ENCODE measurements around the gene ROPN1L. TPM values are rescaled to one million over a fixed set of nuclear protein-coding genes. Genes with fewer than 3 reads are reported as not detected.

The ROPN1L gene
- polyA plus RNA-seq, 1 experiment, result 0.54 TPM

DNA sequence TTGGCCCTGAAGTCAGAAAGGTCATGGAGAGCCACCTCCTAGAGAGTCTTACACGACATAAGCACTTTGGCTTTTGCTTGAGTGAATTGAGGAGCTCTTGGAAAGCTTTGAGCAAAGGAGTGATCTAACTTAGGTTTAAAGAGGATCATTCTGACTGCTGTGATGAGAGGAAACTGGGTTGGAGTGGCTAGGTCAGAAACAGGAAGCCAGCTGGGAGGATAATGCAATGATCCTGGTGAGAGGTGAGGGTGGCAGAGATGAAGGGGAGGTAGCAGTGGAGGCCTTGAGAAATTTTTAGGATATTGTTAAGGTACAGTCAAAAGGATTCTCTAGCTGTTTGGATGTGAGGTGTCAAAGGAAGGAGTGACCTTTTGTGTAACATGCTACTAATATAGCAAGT is 32.2 kb upstream of the ROPN1L start:
- ChIA-PET CTCF (interaction anchor here (0.8 to 1.6 kb wide), 2 partner anchors 9 to 13 kb away, joined by 3 to 4 read pairs; no protein-coding TSS in a partner anchor), POLR2A (no interaction called here)
- no peak overlapping the region for H3K4me3 ChIP-seq (ENCODE audit: low read depth, low read length)
- no peak for DNase-seq (ENCODE audit: low read depth)
- TF ChIP-seq, protein P1, sequence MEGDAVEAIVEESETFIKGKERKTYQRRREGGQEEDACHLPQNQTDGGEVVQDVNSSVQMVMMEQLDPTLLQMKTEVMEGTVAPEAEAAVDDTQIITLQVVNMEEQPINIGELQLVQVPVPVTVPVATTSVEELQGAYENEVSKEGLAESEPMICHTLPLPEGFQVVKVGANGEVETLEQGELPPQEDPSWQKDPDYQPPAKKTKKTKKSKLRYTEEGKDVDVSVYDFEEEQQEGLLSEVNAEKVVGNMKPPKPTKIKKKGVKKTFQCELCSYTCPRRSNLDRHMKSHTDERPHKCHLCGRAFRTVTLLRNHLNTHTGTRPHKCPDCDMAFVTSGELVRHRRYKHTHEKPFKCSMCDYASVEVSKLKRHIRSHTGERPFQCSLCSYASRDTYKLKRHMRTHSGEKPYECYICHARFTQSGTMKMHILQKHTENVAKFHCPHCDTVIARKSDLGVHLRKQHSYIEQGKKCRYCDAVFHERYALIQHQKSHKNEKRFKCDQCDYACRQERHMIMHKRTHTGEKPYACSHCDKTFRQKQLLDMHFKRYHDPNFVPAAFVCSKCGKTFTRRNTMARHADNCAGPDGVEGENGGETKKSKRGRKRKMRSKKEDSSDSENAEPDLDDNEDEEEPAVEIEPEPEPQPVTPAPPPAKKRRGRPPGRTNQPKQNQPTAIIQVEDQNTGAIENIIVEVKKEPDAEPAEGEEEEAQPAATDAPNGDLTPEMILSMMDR (IDR thresholded peaks at IDR 0.05; ENCODE audit: insufficient read depth, low read depth, low read length), result no peak
- no peaks in the 10 kb centered on the region for H3K27me3 ChIP-seq (ENCODE audit: control insufficient read depth, insufficient read depth, low read length)
- H3K36me3 ChIP-seq (ENCODE audit: control insufficient read depth, insufficient read depth, low read length), result peaks cover 32% of the 10 kb centered on the region

DNA sequence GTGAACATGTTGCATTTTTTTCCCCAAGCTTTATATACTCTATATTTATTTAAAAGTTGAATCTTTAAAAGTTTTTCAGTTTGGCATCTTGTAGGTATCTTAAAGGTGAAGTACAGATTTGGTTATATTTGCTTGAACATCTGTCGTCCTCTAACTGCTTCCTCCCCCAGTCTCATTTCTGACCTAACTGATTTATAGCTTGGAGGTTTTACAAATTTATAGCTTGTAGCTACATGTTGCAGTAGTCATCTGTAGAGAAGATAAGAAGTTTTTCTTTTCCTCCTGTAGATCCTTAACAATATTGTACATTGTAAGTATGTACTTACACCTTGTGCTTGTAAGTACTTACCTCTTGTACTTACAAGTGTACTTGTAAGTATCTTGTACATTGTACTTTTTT is 31.0 kb upstream of the ROPN1L start:
- no peak for DNase-seq (ENCODE audit: low read depth)
- ChIA-PET CTCF (interaction anchor here (0.7 to 1.6 kb wide), 2 partner anchors 12 to 33 kb away, joined by 3 to 4 read pairs; no protein-coding TSS in a partner anchor), POLR2A (no interaction called here)
- no peak overlapping the region for H3K4me3 ChIP-seq (ENCODE audit: low read depth, low read length)
- H3K36me3 ChIP-seq (ENCODE audit: control insufficient read depth, insufficient read depth, low read length), result peaks cover 32% of the 10 kb centered on the region
- TF ChIP-seq, protein P1 (IDR thresholded peaks at IDR 0.05; ENCODE audit: insufficient read depth, low read depth, low read length), result no peak
- H3K27me3 ChIP-seq (ENCODE audit: control insufficient read depth, insufficient read depth, low read length), result no peaks in the 10 kb centered on the region

DNA sequence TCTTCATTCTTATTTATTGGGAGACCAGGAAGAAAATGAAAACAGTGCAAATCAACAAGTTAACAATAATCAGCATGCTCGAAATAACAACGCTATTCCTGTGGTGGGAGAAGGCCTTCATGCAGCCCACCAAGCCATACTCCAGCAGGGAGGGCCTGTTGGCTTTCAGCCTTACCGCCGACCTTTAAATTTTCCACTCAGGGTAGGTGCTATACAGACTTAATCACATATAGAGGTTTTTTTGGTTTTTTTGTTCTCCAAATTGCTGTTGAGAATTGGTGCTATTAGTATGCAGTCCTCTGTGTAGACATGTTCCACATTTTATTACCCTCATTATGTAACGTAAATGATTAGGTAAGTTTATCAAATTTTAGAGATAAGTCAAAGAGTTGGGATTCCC is 30.3 kb upstream of the ROPN1L start:
- POLR2A ChIA-PET, result no interaction called here
- peaks cover 28% of the 10 kb centered on the region for H3K36me3 ChIP-seq (ENCODE audit: control insufficient read depth, insufficient read depth, low read length)
- CTCF ChIA-PET, result interaction anchor here (1.6 kb wide), 1 partner anchor 11 kb away, joined by 4 read pairs; no protein-coding TSS in a partner anchor

DNA sequence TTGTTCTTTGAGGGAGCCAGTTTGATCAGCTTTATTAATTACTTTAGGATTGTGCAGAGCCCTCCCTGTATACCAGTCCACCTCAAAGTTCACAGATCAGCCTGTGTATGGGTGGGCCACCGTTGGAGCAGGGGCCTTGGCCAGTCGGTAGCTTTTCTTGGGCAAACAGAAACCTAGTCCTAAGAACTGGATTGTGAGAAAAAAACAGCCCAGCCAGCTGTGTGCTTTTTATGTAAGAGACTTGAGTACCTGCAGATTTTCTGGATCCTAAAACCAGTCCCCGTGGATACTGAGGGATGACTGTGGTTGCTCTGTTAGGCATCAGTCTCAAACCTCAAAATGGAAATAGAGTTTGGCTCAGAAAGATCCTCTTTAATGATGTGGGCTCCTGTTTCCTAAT is 24.8 kb upstream of the ROPN1L start:
- no peak overlapping the region for H3K4me3 ChIP-seq (ENCODE audit: low read depth, low read length)
- TF ChIP-seq, protein P1 (IDR thresholded peaks at IDR 0.05; ENCODE audit: insufficient read depth, low read depth, low read length), result no peak
- POLR2A ChIA-PET, result no interaction called here
- CTCF ChIA-PET, result interaction anchor here (0.8 to 1.5 kb wide), 2 partner anchors 24 to 133 kb away, joined by 3 to 4 read pairs; no protein-coding TSS in a partner anchor
- H3K36me3 ChIP-seq (ENCODE audit: control insufficient read depth, insufficient read depth, low read length), result peaks cover 30% of the 10 kb centered on the region
- no peaks in the 10 kb centered on the region for H3K27me3 ChIP-seq (ENCODE audit: control insufficient read depth, insufficient read depth, low read length)
- DNase-seq (ENCODE audit: low read depth), result no peak

More for the DNA sequence above, 30.3 kb upstream of the ROPN1L start:
- Histone ChIP-seq H3K4me3 (ENCODE audit: low read depth, low read length) (no peak overlapping the region), H3K27me3 (ENCODE audit: control insufficient read depth, insufficient read depth, low read length) (no peaks in the 10 kb centered on the region)
- DNase-seq (ENCODE audit: low read depth), result no peak
- TF ChIP-seq, protein P1 (IDR thresholded peaks at IDR 0.05; ENCODE audit: insufficient read depth, low read depth, low read length), result no peak

DNA sequence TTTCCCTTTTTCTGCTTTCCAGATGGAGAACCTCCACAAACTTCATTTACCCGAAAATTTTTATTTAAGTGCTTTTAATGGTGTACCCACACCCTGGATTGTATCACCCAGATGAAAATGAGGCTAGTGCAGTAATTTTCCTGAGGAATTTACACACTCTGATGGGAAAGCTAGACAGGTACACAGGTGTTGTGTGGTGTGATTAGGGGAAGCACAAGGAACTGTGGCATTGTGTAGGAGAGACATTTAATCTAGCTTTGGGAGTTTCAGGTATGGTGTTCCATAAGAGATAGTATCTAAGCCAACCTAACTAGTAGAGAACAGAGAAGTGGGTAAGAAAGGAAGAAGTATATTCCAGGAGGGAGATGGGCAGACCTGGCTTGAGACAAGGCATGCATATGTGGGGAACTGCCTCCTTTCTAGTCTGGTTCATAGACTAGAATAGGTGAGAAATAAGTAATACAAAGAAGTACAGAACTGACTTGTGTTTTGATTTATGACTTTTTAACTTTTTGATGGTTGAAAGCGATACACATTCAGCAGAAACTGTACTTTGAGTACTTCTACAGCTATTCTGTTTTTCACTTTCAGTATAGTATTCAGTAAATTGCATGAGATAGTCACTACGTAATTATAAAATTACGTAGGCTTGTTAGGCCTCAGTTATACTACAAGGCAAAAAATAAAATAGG is 22.9 kb upstream of the ROPN1L start:
- CTCF ChIA-PET, result interaction anchor here (0.6 to 1.7 kb wide), 5 partner anchors 9 to 210 kb away, joined by 3 to 5 read pairs (median 3); no protein-coding TSS in a partner anchor
- DNase-seq (ENCODE audit: low read depth), result no peak
- Histone ChIP-seq H3K4me3 (ENCODE audit: low read depth, low read length) (no peak overlapping the region), H3K27me3 (ENCODE audit: control insufficient read depth, insufficient read depth, low read length) (no peaks in the 10 kb centered on the region), H3K36me3 (ENCODE audit: control insufficient read depth, insufficient read depth, low read length) (peaks cover 18% of the 10 kb centered on the region)
- TF ChIP-seq, protein P1 (IDR thresholded peaks at IDR 0.05; ENCODE audit: insufficient read depth, low read depth, low read length), result no peak
- POLR2A ChIA-PET, result no interaction called here

All from BJ (cell line).